GM06990 (cell line): Measurements from ENCODE around the gene SEPSECS.

Source experiments
- DNase-seq: peaks from one replicate; pipeline ENCODE4 v3.0.0-alpha.2; 2011; ENCODE audit not compliant: insufficient read length; ENCODE audit errors: extremely low read depth
- H3K27me3 ChIP-seq: replicated peaks from 2 replicates; pipeline ENCODE4 v1.6.0; 2011; ENCODE audit warnings: low read length; ENCODE audit not compliant: control insufficient read depth, insufficient read depth
- H3K36me3 ChIP-seq: 2 replicates; pipeline ENCODE4 v1.5.1; 2011; ENCODE audit warnings: low read length; ENCODE audit not compliant: control insufficient read depth, insufficient read depth
- H3K4me3 ChIP-seq: replicated peaks from 2 replicates; pipeline ENCODE4 v1.5.1; 2011; ENCODE audit warnings: low read depth, mild to moderate bottlenecking, control low read depth, low read length
- TF ChIP-seq, protein P1 (sequence below): IDR thresholded peaks from 2 replicates; pipeline ENCODE4 v1.5.1; 2011; ENCODE audit warnings: low read length, control low read depth, mild to moderate bottlenecking, inconsistent platforms; ENCODE audit not compliant: insufficient read depth, poor library complexity, severe bottlenecking

The SEPSECS gene

DNA sequence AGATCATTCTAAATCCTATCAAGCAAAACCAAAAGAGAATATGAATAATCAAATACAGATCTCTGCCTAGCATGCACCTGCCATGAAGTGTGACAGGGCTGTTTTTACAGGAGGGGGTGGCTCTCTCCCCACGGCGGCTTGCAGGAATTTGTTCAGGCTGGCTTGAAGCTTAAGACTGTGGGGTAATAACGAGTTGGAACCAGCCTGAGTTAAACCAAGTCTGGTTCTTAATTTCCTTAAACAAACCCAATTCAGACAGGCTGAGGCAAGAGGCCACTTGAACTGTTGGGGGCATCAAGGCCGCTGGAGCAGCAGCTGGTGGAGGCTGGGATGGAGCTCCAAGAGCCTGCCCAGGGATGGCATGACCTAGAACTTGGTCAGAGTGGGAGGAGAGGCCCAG lies 84.4 kb downstream of the SEPSECS start:
- Histone ChIP-seq H3K36me3 (no peaks in the 10 kb centered on the region), H3K4me3 (no peak overlapping the region), H3K27me3 (no peaks in the 10 kb centered on the region)
- DNase-seq: no peak
- TF ChIP-seq, protein P1, sequence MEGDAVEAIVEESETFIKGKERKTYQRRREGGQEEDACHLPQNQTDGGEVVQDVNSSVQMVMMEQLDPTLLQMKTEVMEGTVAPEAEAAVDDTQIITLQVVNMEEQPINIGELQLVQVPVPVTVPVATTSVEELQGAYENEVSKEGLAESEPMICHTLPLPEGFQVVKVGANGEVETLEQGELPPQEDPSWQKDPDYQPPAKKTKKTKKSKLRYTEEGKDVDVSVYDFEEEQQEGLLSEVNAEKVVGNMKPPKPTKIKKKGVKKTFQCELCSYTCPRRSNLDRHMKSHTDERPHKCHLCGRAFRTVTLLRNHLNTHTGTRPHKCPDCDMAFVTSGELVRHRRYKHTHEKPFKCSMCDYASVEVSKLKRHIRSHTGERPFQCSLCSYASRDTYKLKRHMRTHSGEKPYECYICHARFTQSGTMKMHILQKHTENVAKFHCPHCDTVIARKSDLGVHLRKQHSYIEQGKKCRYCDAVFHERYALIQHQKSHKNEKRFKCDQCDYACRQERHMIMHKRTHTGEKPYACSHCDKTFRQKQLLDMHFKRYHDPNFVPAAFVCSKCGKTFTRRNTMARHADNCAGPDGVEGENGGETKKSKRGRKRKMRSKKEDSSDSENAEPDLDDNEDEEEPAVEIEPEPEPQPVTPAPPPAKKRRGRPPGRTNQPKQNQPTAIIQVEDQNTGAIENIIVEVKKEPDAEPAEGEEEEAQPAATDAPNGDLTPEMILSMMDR: no peak

DNA sequence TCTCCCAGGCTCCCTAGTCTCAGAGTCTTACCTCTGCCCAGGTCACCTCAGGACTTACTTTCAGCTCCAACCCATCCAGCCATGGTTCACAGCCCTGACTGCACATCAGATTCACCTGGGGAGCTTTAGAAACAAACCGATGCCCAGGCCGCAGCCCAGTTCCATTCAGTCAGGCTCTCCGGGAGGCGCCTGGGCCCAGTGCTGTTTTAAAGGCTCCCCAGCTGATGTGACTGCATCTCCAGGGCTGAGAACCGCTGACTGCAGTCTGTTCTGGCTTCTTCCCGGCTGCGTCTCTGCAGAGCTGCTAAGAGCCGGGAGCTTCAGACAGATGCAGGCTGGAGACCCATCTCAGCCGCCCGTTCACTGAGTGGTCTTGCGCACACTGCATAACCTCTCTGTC lies 85.1 kb downstream of the SEPSECS start:
- no peak for DNase-seq
- no peaks in the 10 kb centered on the region for H3K27me3 ChIP-seq
- no peak overlapping the region for H3K4me3 ChIP-seq
- no peaks in the 10 kb centered on the region for H3K36me3 ChIP-seq
- TF ChIP-seq, protein P1: no peak

DNA sequence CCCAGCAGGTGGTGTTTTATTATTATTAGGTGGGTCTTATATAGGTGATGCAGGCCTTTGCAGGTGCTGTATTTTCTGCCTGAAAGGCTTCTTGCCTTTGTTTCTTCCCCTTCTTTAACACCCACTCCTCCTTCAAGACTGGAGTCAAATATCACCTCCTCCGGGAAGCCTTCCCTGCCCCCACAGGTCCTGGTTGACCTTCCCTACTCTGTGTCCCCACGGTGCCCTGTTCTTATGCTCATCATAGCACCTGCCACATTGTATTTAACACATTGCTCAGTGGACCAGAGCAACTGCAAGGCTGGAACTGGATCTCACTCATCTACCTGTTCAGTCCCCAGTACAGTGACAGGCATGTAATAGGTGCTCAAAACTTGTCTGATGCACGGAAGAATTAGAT lies 89.7 kb downstream of the SEPSECS start:
- no peaks in the 10 kb centered on the region for H3K27me3 ChIP-seq
- H3K36me3 ChIP-seq: no peaks in the 10 kb centered on the region
- TF ChIP-seq, protein P1: no peak
- H3K4me3 ChIP-seq: no peak overlapping the region
- DNase-seq: no peak
